Heart left ventricle (tissue), 16 donors: ENCODE measurements around the gene ELFN1. TPM values are rescaled to one million over a fixed set of nuclear protein-coding genes. Genes with fewer than 3 reads are reported as not detected.

Source experiments
- ATAC-seq, 4 donors: fragments of 200-7000 bp; cut with Tn5 transposase; one replicate each; pipeline ENCODE4 v1.9.1; 2020 to 2022; ENCODE audit warnings: moderate library complexity in 4 of 4, mild to moderate bottlenecking in 3 of 4, moderate number of reproducible peaks in 1 of 4
- DNase-seq, 5 donors: peaks; one replicate each; pipeline ENCODE4 v3.0.0-alpha.2; 2020
- H3K27ac ChIP-seq, 12 donors: fragments of 200-600 bp; sonication (generic) in 4 of 12; one replicate each; pipeline versions ENCODE4 v1.5.0 to v1.8.0; 2016 to 2022; ENCODE audit warnings: mild to moderate bottlenecking in 2 of 12
- H3K27me3 ChIP-seq, 9 donors: fragments of 200-600 bp; sonication (generic) in 2 of 9; one replicate each; pipeline versions ENCODE4 v1.5.1 to v1.8.0; 2016 to 2022; ENCODE audit warnings: mild to moderate bottlenecking in 3 of 9
- H3K36me3 ChIP-seq, 9 donors: fragments of 200-600 bp; sonication (generic) in 2 of 9; one replicate each; pipeline versions ENCODE4 v1.5.0 to v1.8.0; 2018 to 2022; ENCODE audit warnings: mild to moderate bottlenecking in 2 of 9
- H3K4me1 ChIP-seq, 12 donors: fragments of 200-600 bp; sonication (generic) in 4 of 12; one replicate each; pipeline versions ENCODE4 v1.5.0 to v1.8.0; 2016 to 2022; ENCODE audit warnings: mild to moderate bottlenecking in 3 of 12
- H3K4me3 ChIP-seq, 12 donors: fragments of 200-600 bp; sonication (generic) in 4 of 12; one replicate each; pipeline versions ENCODE4 v1.5.0 to v1.8.0; 2017 to 2022; ENCODE audit warnings: mild to moderate bottlenecking in 9 of 12, moderate library complexity in 4 of 12
- H3K9me3 ChIP-seq, 12 donors: fragments of 200-600 bp; sonication (generic) in 4 of 12; one replicate each; pipeline versions ENCODE4 v1.5.0 to v1.8.0; 2016 to 2022; ENCODE audit warnings: mild to moderate bottlenecking in 1 of 12
- POLR2A ChIP-seq, 2 donors: fragments of 450-650 bp; IDR thresholded peaks; one replicate each; pipeline ENCODE4 v1.6.1; 2017; ENCODE audit warnings: antibody characterized with exemption in 2 of 2, mild to moderate bottlenecking in 2 of 2, moderate library complexity in 2 of 2
- WGBS, 4 donors: extraction: QIAGEN DNeasy Blood & Tissue Kit in 2 of 4; methylation state at CpG; one replicate each; pipeline versions ENCODE4 v1.1.5 to v1.1.7; 2013 to 2018; 5-methylcytosine and 5-hydroxymethylcytosine counted together
- intact Hi-C, 10 donors: fragments of 100-400 bp; cut with DNase I; formaldehyde crosslinking; loops; one replicate each; pipeline versions ENCODE4 v1.11.1 to v1.14.2; 2022
- polyA plus RNA-seq, 2 donors: library from polyadenylated mRNA; stranded (reverse); fragments of 200-250 nt; gene quantifications; one replicate each; pipeline ENCODE4 v1.2.3, GENCODE V29; 2013
- total RNA-seq, 9 donors: library from RNA; depleted of rRNA in 2 of 9; stranded (reverse); fragments of >200 nt in 2 of 9; fragmentation: NEBNext Ultra II Directional in 3 of 9; extraction: Animal tissue kit (Norgen Biotek cat#: 25700) in 3 of 9; gene quantifications; one replicate each; pipeline versions ENCODE4 v1.1.0 to v1.2.4, GENCODE V29; 2016 to 2023
- TF ChIP-seq, protein P1 (sequence below), 12 donors: fragments of 200-600 bp; sonication (generic) in 4 of 12; IDR thresholded peaks; one replicate each; pipeline versions ENCODE4 v1.5.0 to v1.8.0; 2018 to 2022; ENCODE audit warnings: antibody characterized with exemption in 12 of 12, mild to moderate bottlenecking in 5 of 12
- donor health status: ischemic (EF 13 %, LVEDD 7.1; RV severe dilation, severe dysfunction).
- donor health status: healthy with polysubstance abuse.
- donor health status: DM: no; HTN: yes; CAD: no.
- donor health status: DM: no; HTN: no; CAD: no.
- donor health status: ischemic (EF 25% LVEDD 6.9; RV normal size, moderate dysfunction).
- donor health status: ischemic (EF 25% LVEDD 5.7; RV mildly dilated, moderate dysfunction).
- donor health status: healthy.
- donor health status: DM: yes; HTN: yes; CAD: no.
- donor health status: ischemic (EF 35%, LVEDD 5.7; RV mildly dilated, moderate dysfunction).
- donor health status: nonischemic (EF 11% LVEDD 7.7; RV severe dilation, severe dysfunction).
- donor health status: DM: yes; HTN: yes; CAD: no.
- donor health status: PGD.
- donor health status: ischemic (EF 29% LVEDD 5.4; RV normal size, mild dysfunction).
- donor health status: nonischemic (EF 23%, LVEDD 6.1; RV moderate dilation, normal function).

Gene ELFN1
- total and polyA plus RNA-seq, 11 donors, result 2.6 to 18.6 (median 6.6) TPM

DNA sequence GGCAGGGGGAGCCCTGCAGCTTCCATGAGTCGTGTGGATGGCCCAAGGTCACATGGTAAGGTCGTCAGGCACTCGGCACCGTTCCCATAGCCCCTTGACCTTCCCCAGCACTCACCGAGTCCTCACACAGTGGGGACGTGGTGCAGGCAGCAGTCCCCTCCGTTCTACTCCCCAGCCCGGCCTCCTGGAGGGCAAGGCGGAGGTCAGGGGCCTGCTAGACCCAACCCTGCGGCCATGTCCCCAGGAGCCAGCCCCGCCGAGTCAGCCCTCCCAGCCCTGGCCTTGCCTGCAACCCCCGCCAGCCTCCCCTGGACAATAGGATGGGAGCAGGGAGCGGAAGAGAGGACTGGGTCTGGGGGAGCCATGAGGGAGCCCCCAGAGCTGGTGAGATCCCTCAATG lies 65.2 kb downstream of the ELFN1 start:
- no peak for DNase-seq
- ATAC-seq, result no peak
- 74 to 81% (median 76%) methylated on average over 14 of the region's 14 CpGs for WGBS, 4 donors
- peaks cover 0 to 10% (median 2%) of the 10 kb centered on the region in 12 donors for H3K9me3 ChIP-seq
- no peak overlapping the region for H3K4me3 ChIP-seq
- H3K27ac ChIP-seq, result no peak overlapping the region
- H3K27me3 ChIP-seq, result no peaks in the 10 kb centered on the region
- H3K4me1 ChIP-seq, result peaks cover 0 to 6% (median 0%) of the 10 kb centered on the region in 12 donors
- intact Hi-C loops, result no loop called here
- no peak for TF ChIP-seq POLR2A (IDR thresholded peaks at IDR 0.05)
- TF ChIP-seq, protein P1, sequence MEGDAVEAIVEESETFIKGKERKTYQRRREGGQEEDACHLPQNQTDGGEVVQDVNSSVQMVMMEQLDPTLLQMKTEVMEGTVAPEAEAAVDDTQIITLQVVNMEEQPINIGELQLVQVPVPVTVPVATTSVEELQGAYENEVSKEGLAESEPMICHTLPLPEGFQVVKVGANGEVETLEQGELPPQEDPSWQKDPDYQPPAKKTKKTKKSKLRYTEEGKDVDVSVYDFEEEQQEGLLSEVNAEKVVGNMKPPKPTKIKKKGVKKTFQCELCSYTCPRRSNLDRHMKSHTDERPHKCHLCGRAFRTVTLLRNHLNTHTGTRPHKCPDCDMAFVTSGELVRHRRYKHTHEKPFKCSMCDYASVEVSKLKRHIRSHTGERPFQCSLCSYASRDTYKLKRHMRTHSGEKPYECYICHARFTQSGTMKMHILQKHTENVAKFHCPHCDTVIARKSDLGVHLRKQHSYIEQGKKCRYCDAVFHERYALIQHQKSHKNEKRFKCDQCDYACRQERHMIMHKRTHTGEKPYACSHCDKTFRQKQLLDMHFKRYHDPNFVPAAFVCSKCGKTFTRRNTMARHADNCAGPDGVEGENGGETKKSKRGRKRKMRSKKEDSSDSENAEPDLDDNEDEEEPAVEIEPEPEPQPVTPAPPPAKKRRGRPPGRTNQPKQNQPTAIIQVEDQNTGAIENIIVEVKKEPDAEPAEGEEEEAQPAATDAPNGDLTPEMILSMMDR (IDR thresholded peaks at IDR 0.05), result no peak
- H3K36me3 ChIP-seq, result no peaks in the 10 kb centered on the region

DNA sequence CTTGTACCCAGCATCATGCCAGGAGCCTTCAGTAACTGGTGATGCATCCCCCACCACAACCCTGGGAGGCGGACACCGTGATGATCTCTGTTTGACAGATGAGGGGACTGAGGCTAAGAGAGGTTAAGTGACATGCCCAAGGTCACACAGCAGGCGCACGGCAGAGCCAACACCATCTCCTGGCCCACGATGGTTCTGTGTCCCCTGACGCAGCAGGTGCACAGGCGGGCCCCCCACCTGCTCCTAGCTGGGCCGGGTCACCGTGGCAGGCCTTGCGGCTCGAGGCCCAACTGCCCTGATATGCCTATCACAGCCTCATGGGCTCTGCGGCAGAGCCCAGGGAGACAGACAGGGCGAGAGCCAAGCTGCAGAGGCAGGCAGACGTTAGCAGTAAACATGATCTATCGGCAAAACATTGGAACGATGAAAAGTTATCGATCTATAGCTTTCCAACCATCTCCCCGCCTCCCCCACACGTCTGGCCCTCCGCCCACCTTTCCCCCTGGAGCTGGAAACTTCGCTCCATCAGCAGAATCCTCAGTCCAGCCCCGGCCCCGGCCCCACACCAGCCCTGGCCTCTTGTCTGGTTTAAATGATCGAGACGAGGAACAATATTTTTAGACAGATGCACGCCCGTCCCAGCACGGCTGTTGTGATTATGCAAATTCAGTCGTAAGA lies 65.9 kb downstream of the ELFN1 start:
- Histone ChIP-seq H3K27me3 (no peaks in the 10 kb centered on the region), H3K9me3 (peaks cover 0 to 4% (median 0%) of the 10 kb centered on the region in 12 donors), H3K4me3 (no peak overlapping the region), H3K36me3 (no peaks in the 10 kb centered on the region), H3K4me1 (peaks cover 0 to 6% (median 0%) of the 10 kb centered on the region in 12 donors), H3K27ac (no peak overlapping the region)
- DNase-seq, result no peak
- intact Hi-C loops, result no loop called here
- no peak for TF ChIP-seq POLR2A (IDR thresholded peaks at IDR 0.05)
- TF ChIP-seq, protein P1 (IDR thresholded peaks at IDR 0.05), result no peak
- 83 to 93% (median 87%) methylated on average over 22 to 29 of the region's 29 CpGs for whole genome bisulfite sequencing, 4 donors
- ATAC-seq, result no peak

DNA sequence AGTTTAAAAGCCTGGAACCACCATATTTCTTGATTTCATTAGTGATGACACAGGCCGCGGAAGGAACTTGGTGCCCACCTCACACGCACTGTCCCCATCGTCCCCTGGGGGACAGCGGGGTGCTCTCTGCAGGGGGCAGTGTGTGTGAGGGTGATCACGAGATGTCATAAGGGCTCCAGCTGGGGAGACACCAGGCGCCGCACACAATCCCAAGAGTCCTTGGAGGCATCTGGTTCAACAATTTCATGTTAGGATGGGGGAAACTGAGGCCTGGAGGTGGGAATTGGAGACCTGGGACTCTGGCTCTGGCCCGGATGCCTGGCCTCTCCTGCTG lies 66.4 kb downstream of the ELFN1 start:
- H3K27ac ChIP-seq, result no peak overlapping the region
- H3K36me3 ChIP-seq, result no peaks in the 10 kb centered on the region
- H3K4me1 ChIP-seq, result peaks cover 0 to 10% (median 3%) of the 10 kb centered on the region in 12 donors
- intact Hi-C loops, result no loop called here
- DNase-seq (no peak), ATAC-seq (no peak)
- TF ChIP-seq, protein P1 (IDR thresholded peaks at IDR 0.05), result no peak
- no peak for TF ChIP-seq POLR2A (IDR thresholded peaks at IDR 0.05)
- no peaks in the 10 kb centered on the region for H3K27me3 ChIP-seq
- no peaks in the 10 kb centered on the region for H3K9me3 ChIP-seq
- WGBS, 4 donors, result 88 to 95% (median 92%) methylated on average over 9 of the region's 9 CpGs
- H3K4me3 ChIP-seq, result no peak overlapping the region

DNA sequence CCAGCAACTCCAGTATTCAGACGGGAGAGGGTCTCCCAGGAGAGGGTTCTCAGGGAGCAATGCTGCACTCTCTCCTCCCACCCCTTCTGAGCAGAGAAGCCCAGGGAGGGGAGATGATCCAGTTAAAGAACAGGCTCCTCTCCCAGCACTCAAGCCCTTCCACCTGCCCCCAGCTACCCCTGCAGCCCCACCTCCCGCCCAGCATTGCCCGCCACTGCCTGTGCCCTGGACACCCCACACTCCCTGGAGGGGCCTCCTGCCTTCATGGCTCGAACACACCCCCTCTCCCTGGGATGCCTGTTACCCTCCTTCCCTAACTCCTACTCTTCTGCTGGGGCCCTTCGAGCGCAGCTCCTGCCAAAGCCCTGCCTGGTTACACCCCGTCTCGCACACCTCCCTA lies 66.8 kb downstream of the ELFN1 start:
- Histone ChIP-seq H3K4me1 (peaks cover 0 to 14% (median 6%) of the 10 kb centered on the region in 12 donors), H3K4me3 (no peak overlapping the region), H3K36me3 (no peaks in the 10 kb centered on the region), H3K27me3 (no peaks in the 10 kb centered on the region), H3K27ac (no peak overlapping the region), H3K9me3 (no peaks in the 10 kb centered on the region)
- 86 to 90% (median 89%) methylated on average over 8 of the region's 8 CpGs for WGBS, 4 donors
- DNase-seq (no peak), ATAC-seq (no peak)
- TF ChIP-seq, protein P1 (IDR thresholded peaks at IDR 0.05), result no peak
- no peak for TF ChIP-seq POLR2A (IDR thresholded peaks at IDR 0.05)
- intact Hi-C loops, result no loop called here
